Astrocyte (in vitro differentiated cells and primary cell): ENCODE results near the gene INPPL1. TPM values are rescaled to one million over a fixed set of nuclear protein-coding genes. Genes with fewer than 3 reads are reported as not detected.
A peak's percentile ranks its signal among the peaks of the same experiment; 100 is the strongest.

Experiments used
- DNase-seq: peaks from one replicate; pipeline ENCODE4 v3.0.0-alpha.2; 2010; ENCODE audit warnings: low read depth
- FAIRE-seq: peaks from 2 replicates; lab custom pipeline; 2011; peaks lifted over from hg19 to GRCh38; lab: Jason Lieb, UNC
- H2AFZ ChIP-seq: 2 replicates; pipeline ENCODE4 v1.6.0; 2012; ENCODE audit warnings: low read depth, low read length, inconsistent platforms
- H3K27ac ChIP-seq: 2 replicates; pipeline ENCODE4 v1.5.1; 2011; ENCODE audit warnings: low read depth, low read length, inconsistent platforms
- H3K27me3 ChIP-seq: 2 replicates; pipeline ENCODE4 v1.6.0; 2011; ENCODE audit warnings: low read length, inconsistent platforms; ENCODE audit not compliant: insufficient read depth
- H3K36me3 ChIP-seq: 2 replicates; pipeline ENCODE4 v1.5.1; 2011; ENCODE audit warnings: low read length, inconsistent platforms; ENCODE audit not compliant: insufficient read depth
- H3K4me1 ChIP-seq: 2 replicates; pipeline ENCODE4 v1.5.1; 2011; ENCODE audit warnings: low read length, inconsistent platforms; ENCODE audit not compliant: insufficient read depth
- H3K4me2 ChIP-seq: 2 replicates; pipeline ENCODE4 v1.6.0; 2012; ENCODE audit warnings: low read length, inconsistent platforms
- H3K4me3 ChIP-seq: 2 replicates; pipeline ENCODE4 v1.5.1; 2011; ENCODE audit warnings: low read depth, mild to moderate bottlenecking, low read length, inconsistent platforms; ENCODE audit not compliant: insufficient read depth
- H3K79me2 ChIP-seq: 2 replicates; pipeline ENCODE4 v1.6.0; 2012; ENCODE audit warnings: mild to moderate bottlenecking, low read length, inconsistent platforms; ENCODE audit not compliant: insufficient read depth
- H3K9ac ChIP-seq: 2 replicates; pipeline ENCODE4 v1.6.0; 2012; ENCODE audit warnings: mild to moderate bottlenecking, low read length, inconsistent platforms
- H3K9me3 ChIP-seq: 2 replicates; pipeline ENCODE4 v1.5.1; 2012; ENCODE audit warnings: low read depth, mild to moderate bottlenecking, low read length, inconsistent platforms; ENCODE audit not compliant: insufficient read depth
- H4K20me1 ChIP-seq: 2 replicates; pipeline ENCODE4 v1.6.0; 2012; ENCODE audit warnings: low read length, inconsistent platforms; ENCODE audit not compliant: insufficient read depth
- H3K27ac Mint-ChIP-seq: one replicate; pipeline ENCODE4 v1.8.0; 2021; ENCODE audit warnings: mild to moderate bottlenecking, mixed read lengths; ENCODE audit not compliant: unreplicated experiment
- H3K27me3 Mint-ChIP-seq: one replicate; pipeline ENCODE4 v1.8.0; 2021; ENCODE audit warnings: low read depth, mixed read lengths; ENCODE audit not compliant: unreplicated experiment
- H3K36me3 Mint-ChIP-seq: one replicate; pipeline ENCODE4 v1.8.0; 2021; ENCODE audit warnings: low read depth, mixed read lengths; ENCODE audit not compliant: unreplicated experiment
- H3K4me1 Mint-ChIP-seq: one replicate; pipeline ENCODE4 v1.8.0; 2021; ENCODE audit warnings: low read depth, mixed read lengths; ENCODE audit not compliant: unreplicated experiment
- H3K4me3 Mint-ChIP-seq: one replicate; pipeline ENCODE4 v1.8.0; 2021; ENCODE audit warnings: mild to moderate bottlenecking, moderate library complexity, mixed read lengths; ENCODE audit not compliant: unreplicated experiment
- H3K9me3 Mint-ChIP-seq: one replicate; pipeline ENCODE4 v1.8.0; 2021; ENCODE audit warnings: mild to moderate bottlenecking, mixed read lengths; ENCODE audit not compliant: unreplicated experiment
- CTCF ChIP-seq: IDR thresholded peaks from 2 replicates; pipeline ENCODE4 v1.5.1; 2011; ENCODE audit warnings: low read depth, mild to moderate bottlenecking, inconsistent platforms, low read length, moderate library complexity; ENCODE audit not compliant: insufficient read depth
- EZH2 ChIP-seq: IDR thresholded peaks from 2 replicates; pipeline ENCODE4 v1.6.1; 2012; ENCODE audit warnings: mild to moderate bottlenecking, low read length, inconsistent platforms; ENCODE audit not compliant: insufficient read depth
- total RNA-seq: library from RNA; stranded (reverse); gene quantifications from 2 replicates; pipeline ENCODE4 v1.2.1, GENCODE V29; 2021

INPPL1 gene
- total RNA-seq, 1 donor from 2014 or later: 276 TPM

GRCh38 chr11:72221386-72222075, 3.0 kb upstream of the INPPL1 start:
- Mint-ChIP-seq H3K27me3 (peaks cover 24% of the 10 kb centered on the region), H3K4me3 (no peak overlapping the region), H3K27ac (no peak overlapping the region), H3K36me3 (no peaks in the 10 kb centered on the region), H3K9me3 (no peaks in the 10 kb centered on the region), H3K4me1 (peaks cover 11% of the 10 kb centered on the region)
- Histone ChIP-seq H3K4me1 (peaks cover 11% of the 10 kb centered on the region), H3K9ac (no peak overlapping the region), H3K27ac (no peak overlapping the region), H3K36me3 (no peaks in the 10 kb centered on the region), H3K4me3 (no peak overlapping the region), H2AFZ (no peak overlapping the region), H3K27me3 (peaks cover 9% of the 10 kb centered on the region), H4K20me1 (peaks cover 16% of the 10 kb centered on the region), H3K9me3 (no peaks in the 10 kb centered on the region), H3K79me2 (peaks cover 26% of the 10 kb centered on the region), H3K4me2 (no peak overlapping the region)
- no peak for FAIRE-seq
- DNase-seq: no peak
- no peak for TF ChIP-seq CTCF
- no peak for TF ChIP-seq EZH2

GRCh38 chr11:72222106-72222891, 2.3 kb upstream of the INPPL1 start:
- Histone ChIP-seq H3K4me1 (peaks cover 17% of the 10 kb centered on the region), H3K9me3 (no peaks in the 10 kb centered on the region), H3K4me2 (peak overlapping the region; percentile 98), H3K4me3 (peak overlapping the region; percentile 88), H3K27ac (no peak overlapping the region), H3K9ac (peak overlapping the region; percentile 90), H4K20me1 (peaks cover 23% of the 10 kb centered on the region), H3K27me3 (peaks cover 8% of the 10 kb centered on the region), H3K36me3 (no peaks in the 10 kb centered on the region), H2AFZ (peak overlapping the region; percentile 74), H3K79me2 (peaks cover 34% of the 10 kb centered on the region)
- DNase-seq: no peak
- Mint-ChIP-seq H3K9me3 (no peaks in the 10 kb centered on the region), H3K4me1 (peaks cover 16% of the 10 kb centered on the region), H3K36me3 (no peaks in the 10 kb centered on the region), H3K27me3 (peaks cover 16% of the 10 kb centered on the region), H3K4me3 (peak overlapping the region; percentile 85), H3K27ac (peak overlapping the region; percentile 75)
- FAIRE-seq: no peak
- TF ChIP-seq CTCF (no peak), EZH2 (no peak)
